Right atrium auricular region (tissue), 2 donors: ENCODE measurements around the gene EPC2. TPM values are rescaled to one million over a fixed set of nuclear protein-coding genes. Genes with fewer than 3 reads are reported as not detected.

Experiments
- DNase-seq: peaks from one replicate; pipeline ENCODE4 v3.0.0-alpha.2; 2019; ENCODE audit warnings: low spot score
- H3K27ac ChIP-seq, 2 donors: fragments of 200-600 bp; sonication (generic); 1 replicate in 1 of 2; 2 replicates in 1 of 2; pipeline ENCODE4 v1.5.1; 2016 to 2019
- H3K27me3 ChIP-seq, 2 donors: fragments of 200-600 bp; sonication (generic); one replicate each; pipeline versions ENCODE4 v1.5.1 to v1.6.0; 2017 to 2019
- H3K36me3 ChIP-seq: fragments of 200-600 bp; sonication (generic); one replicate; pipeline ENCODE4 v1.5.1; 2016
- H3K4me1 ChIP-seq, 2 donors: fragments of 200-600 bp; sonication (generic); one replicate each; pipeline versions ENCODE4 v1.5.1 to v1.6.0; 2017 to 2019
- H3K4me3 ChIP-seq, 2 donors: fragments of 200-600 bp; sonication (generic); 1 replicate in 1 of 2; 2 replicates in 1 of 2; pipeline ENCODE4 v1.5.1; 2017 to 2019; ENCODE audit warnings: mild to moderate bottlenecking in 1 of 2, moderate library complexity in 1 of 2
- H3K9me3 ChIP-seq, 2 donors: fragments of 200-600 bp; sonication (generic); one replicate each; pipeline ENCODE4 v1.5.1; 2019
- CTCF ChIP-seq, 2 donors: fragments of 200-600 bp; sonication (generic); IDR thresholded peaks; one replicate each; pipeline ENCODE4 v1.5.1; 2019; ENCODE audit warnings: antibody characterized with exemption in 2 of 2
- total RNA-seq, 2 donors: library from RNA; depleted of rRNA; stranded (reverse); fragments of >200 nt; gene quantifications; one replicate each; pipeline ENCODE4 v1.1.0, GENCODE V29; 2016

Gene EPC2, protein sequence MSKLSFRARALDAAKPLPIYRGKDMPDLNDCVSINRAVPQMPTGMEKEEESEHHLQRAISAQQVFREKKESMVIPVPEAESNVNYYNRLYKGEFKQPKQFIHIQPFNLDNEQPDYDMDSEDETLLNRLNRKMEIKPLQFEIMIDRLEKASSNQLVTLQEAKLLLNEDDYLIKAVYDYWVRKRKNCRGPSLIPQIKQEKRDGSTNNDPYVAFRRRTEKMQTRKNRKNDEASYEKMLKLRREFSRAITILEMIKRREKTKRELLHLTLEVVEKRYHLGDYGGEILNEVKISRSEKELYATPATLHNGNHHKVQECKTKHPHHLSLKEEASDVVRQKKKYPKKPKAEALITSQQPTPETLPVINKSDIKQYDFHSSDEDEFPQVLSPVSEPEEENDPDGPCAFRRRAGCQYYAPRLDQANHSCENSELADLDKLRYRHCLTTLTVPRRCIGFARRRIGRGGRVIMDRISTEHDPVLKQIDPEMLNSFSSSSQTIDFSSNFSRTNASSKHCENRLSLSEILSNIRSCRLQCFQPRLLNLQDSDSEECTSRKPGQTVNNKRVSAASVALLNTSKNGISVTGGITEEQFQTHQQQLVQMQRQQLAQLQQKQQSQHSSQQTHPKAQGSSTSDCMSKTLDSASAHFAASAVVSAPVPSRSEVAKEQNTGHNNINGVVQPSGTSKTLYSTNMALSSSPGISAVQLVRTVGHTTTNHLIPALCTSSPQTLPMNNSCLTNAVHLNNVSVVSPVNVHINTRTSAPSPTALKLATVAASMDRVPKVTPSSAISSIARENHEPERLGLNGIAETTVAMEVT
- 10 to 100 TPM; 17.8 to 18.3 TPM for total RNA-seq

- Histone ChIP-seq H3K27me3 (no peaks in the 10 kb centered on the region), H3K36me3 (no peaks in the 10 kb centered on the region), H3K9me3 (no peaks in the 10 kb centered on the region), H3K4me3 (peak within 1 kb of the TSS; percentile 83 to 89), H3K27ac (peak within 1 kb of the TSS; percentile 98 to 100), H3K4me1 (peaks cover 0 to 23% of the 10 kb centered on the region in 2 donors)
- no peak for TF ChIP-seq CTCF (IDR thresholded peaks at IDR 0.05)
- DNase-seq: peak; percentile 83
Measured at GRCh38 chr2:148643998-148644882, at the start of gene EPC2. Gene EPC2, plus strand, starts transcription at chr2:148644751. Its CDS starts 267 bp downstream, at chr2:148645018.

- DNase-seq: no peak
- H3K9me3 ChIP-seq: peaks cover 0 to 9% of the 10 kb centered on the region in 2 donors
- H3K27ac ChIP-seq: no peak overlapping the region
- TF ChIP-seq CTCF (IDR thresholded peaks at IDR 0.05): no peak
- no peaks in the 10 kb centered on the region for H3K4me1 ChIP-seq
- H3K4me3 ChIP-seq: no peak overlapping the region
- no peaks in the 10 kb centered on the region for H3K27me3 ChIP-seq
- H3K36me3 ChIP-seq: no peaks in the 10 kb centered on the region
Measured at GRCh38 chr2:148596018-148596417, 48.5 kb upstream of the EPC2 start.

GRCh38 chr2:148599109-148599991, 45.2 kb upstream of the EPC2 start:
- H3K4me3 ChIP-seq: no peak overlapping the region
- no peak overlapping the region for H3K27ac ChIP-seq
- no peaks in the 10 kb centered on the region for H3K27me3 ChIP-seq
- H3K9me3 ChIP-seq: peaks cover 0 to 26% of the 10 kb centered on the region in 2 donors
- H3K36me3 ChIP-seq: no peaks in the 10 kb centered on the region
- no peak for DNase-seq
- TF ChIP-seq CTCF (IDR thresholded peaks at IDR 0.05): no peak
- no peaks in the 10 kb centered on the region for H3K4me1 ChIP-seq

DNA sequence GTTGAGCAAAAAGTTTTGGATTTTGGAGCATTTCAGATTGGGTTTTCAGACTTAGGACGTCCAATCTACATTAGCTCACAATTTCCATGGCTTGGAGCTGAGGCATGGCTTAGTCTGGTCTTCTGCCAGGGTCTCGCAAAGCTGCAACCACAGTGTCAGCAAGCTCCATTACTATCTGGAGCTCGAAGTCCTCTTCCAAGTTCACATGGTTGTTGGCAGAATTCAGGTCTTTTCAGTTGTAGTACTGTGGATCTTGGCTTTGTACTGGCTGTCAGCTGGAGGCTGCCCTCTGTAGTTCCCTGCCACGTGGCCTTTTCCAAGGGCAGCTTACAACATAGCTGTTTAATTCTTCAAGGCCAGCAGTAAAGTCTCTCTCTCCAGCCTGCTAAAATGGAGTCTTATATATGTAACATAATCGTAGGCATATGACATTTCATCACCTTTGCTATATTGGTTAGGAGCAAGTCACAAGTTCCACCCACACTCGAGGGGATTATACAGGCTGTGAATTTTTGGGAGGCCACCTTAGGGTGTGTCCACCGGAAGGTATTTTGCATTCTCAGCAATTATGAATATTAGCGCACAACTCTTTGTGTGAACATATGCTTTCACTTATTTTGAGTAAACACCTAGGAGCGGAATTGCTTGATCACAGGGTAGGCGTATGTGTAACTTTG, 41.5 kb upstream of the EPC2 start:
- H3K4me1 ChIP-seq: no peaks in the 10 kb centered on the region
- no peaks in the 10 kb centered on the region for H3K36me3 ChIP-seq
- DNase-seq: no peak
- no peak overlapping the region for H3K27ac ChIP-seq
- H3K4me3 ChIP-seq: no peak overlapping the region
- peaks cover 0 to 26% of the 10 kb centered on the region in 2 donors for H3K9me3 ChIP-seq
- TF ChIP-seq CTCF (IDR thresholded peaks at IDR 0.05): no peak
- H3K27me3 ChIP-seq: no peaks in the 10 kb centered on the region
